HCT116 (cell line): ENCODE measurements around the gene CYB5R3. TPM values are rescaled to one million over a fixed set of nuclear protein-coding genes. Genes with fewer than 3 reads are reported as not detected.

ENCODE experiments used
- ATAC-seq: fragments of 200-7000 bp; cut with Tn5 transposase; 2 replicates; pipeline ENCODE4 v1.9.1; 2020; ENCODE audit warnings: mild to moderate bottlenecking, moderate library complexity
- BruUV-seq: library from RNA; stranded (reverse); fragments of 400-500 nt; replicated peaks from 2 replicates; lab custom pipeline; 2021; lab: Mats Ljungman, UMichigan
- CTCF ChIA-PET: fragments of 300-600 bp; sonication (Branson Sonifier 250); formaldehyde crosslinking; loops from one replicate; lab custom pipeline; 2021; ENCODE audit warnings: antibody characterized with exemption; lab: Charles Lee
- POLR2A ChIA-PET: fragments of 300-600, 350-600 bp; sonication (Branson Sonifier 250); formaldehyde crosslinking; loops from one replicate; lab custom pipeline; 2021; ENCODE audit warnings: antibody characterized with exemption; lab: Charles Lee
- RAD21 ChIA-PET, 2 experiments: fragments of 300-600 bp; sonication (Branson Sonifier 250); formaldehyde crosslinking; loops; one replicate each; lab custom pipeline; 2023; ENCODE audit warnings: low total read pairs in 2 of 2; ENCODE audit not compliant: uncharacterized antibody in 2 of 2, unreplicated experiment in 2 of 2, low non-redundant PET in 1 of 2; lab: Charles Lee
- DNase-seq: peaks from one replicate; pipeline ENCODE4 v3.0.0-alpha.2; 2010; ENCODE audit warnings: low read depth, low spot score
- H2AFZ ChIP-seq: fragments of 200-600 bp; shearing (Covaris generic), sonication (generic); 2 replicates; pipeline ENCODE4 v1.6.1; 2017; ENCODE audit warnings: low read depth, mixed run types, mixed read lengths, antibody characterized with exemption, low read length; ENCODE audit not compliant: poor library complexity, severe bottlenecking
- H3K27ac ChIP-seq: 2 replicates; pipeline ENCODE4 v1.5.1; 2012; ENCODE audit warnings: low read depth, low read length
- H3K27me3 ChIP-seq: fragments of 200-600 bp; sonication (generic); 2 replicates; pipeline ENCODE4 v1.6.1; 2016; ENCODE audit warnings: mixed run types, low read length, mixed read lengths; ENCODE audit not compliant: insufficient read depth
- H3K36me3 ChIP-seq, 2 experiments: fragments of 200-500 bp in 1 of 2; fragments of 200-600 bp in 1 of 2; sonication (Bioruptor generic) in 1 of 2; sonication (generic) in 1 of 2; 2 replicates each; pipeline versions ENCODE4 v1.5.1 to v1.6.1; 2014 to 2016; ENCODE audit warnings: low read length in 2 of 2, inconsistent platforms in 1 of 2, mixed read lengths in 1 of 2, mixed run types in 1 of 2; ENCODE audit not compliant: insufficient read depth in 2 of 2, control insufficient read depth in 1 of 2
- H3K4me1 ChIP-seq, 2 experiments: fragments of 200-600 bp in 1 of 2; sonication (generic) in 1 of 2; 2 replicates each; pipeline versions ENCODE4 v1.5.1 to v1.6.1; 2012 to 2017; ENCODE audit warnings: low read length in 2 of 2, inconsistent platforms in 1 of 2, mild to moderate bottlenecking in 1 of 2, mixed read lengths in 1 of 2, mixed run types in 1 of 2, moderate library complexity in 1 of 2; ENCODE audit not compliant: insufficient read depth in 2 of 2, control insufficient read depth in 1 of 2
- H3K4me2 ChIP-seq: fragments of 200-600 bp; sonication (generic); 2 replicates; pipeline ENCODE4 v1.6.1; 2017; ENCODE audit warnings: mixed run types, low read length, mixed read lengths
- H3K4me3 ChIP-seq, 2 experiments: fragments of 200-600 bp in 1 of 2; sonication (generic) in 1 of 2; replicated peaks in 1 of 2; 2 replicates each; pipeline ENCODE4 v1.5.1; 2011 to 2016; ENCODE audit warnings: low read length in 2 of 2, control low read depth in 1 of 2, low read depth in 1 of 2, mild to moderate bottlenecking in 1 of 2, mixed read lengths in 1 of 2, mixed run types in 1 of 2
- H3K79me2 ChIP-seq: fragments of 200-600 bp; sonication (generic); 2 replicates; pipeline ENCODE4 v1.6.1; 2017; ENCODE audit warnings: mild to moderate bottlenecking, mixed run types, low read length, moderate library complexity, mixed read lengths; ENCODE audit not compliant: insufficient read depth
- H3K9ac ChIP-seq: fragments of 200-600 bp; sonication (generic); 2 replicates; pipeline ENCODE4 v1.6.1; 2016; ENCODE audit warnings: low read length, mixed read lengths
- H3K9me2 ChIP-seq: fragments of 200-600 bp; sonication (generic), shearing (Covaris generic); 2 replicates; pipeline ENCODE4 v1.6.1; 2017; ENCODE audit warnings: mixed run types, mild to moderate bottlenecking, moderate library complexity; ENCODE audit not compliant: insufficient read depth
- H3K9me3 ChIP-seq, 2 experiments: fragments of 200-500 bp in 1 of 2; fragments of 200-600 bp in 1 of 2; sonication (Bioruptor generic) in 1 of 2; sonication (generic) in 1 of 2; 2 replicates each; pipeline ENCODE4 v1.6.1; 2014 to 2017; ENCODE audit warnings: low read length in 2 of 2, mixed read lengths in 2 of 2, inconsistent platforms in 1 of 2, low read depth in 1 of 2, mild to moderate bottlenecking in 1 of 2, mixed run types in 1 of 2, moderate library complexity in 1 of 2; ENCODE audit not compliant: control insufficient read depth in 1 of 2, insufficient read depth in 1 of 2
- H4K20me1 ChIP-seq: fragments of 200-600 bp; sonication (generic), shearing (Covaris generic); 2 replicates; pipeline ENCODE4 v1.6.1; 2017; ENCODE audit warnings: mixed run types, mild to moderate bottlenecking, moderate library complexity; ENCODE audit not compliant: insufficient read depth
- CTCF ChIP-seq, 3 experiments: fragments of 200-600 bp in 1 of 3; sonication (generic) in 1 of 3; IDR thresholded peaks in 2 of 3; conservative IDR thresholded peaks in 1 of 3; 2 replicates each; pipeline ENCODE4 v1.5.1; 2012 to 2017; ENCODE audit warnings: low read depth in 2 of 3, low read length in 2 of 3, antibody characterized with exemption in 1 of 3, borderline replicate concordance in 1 of 3, control low read depth in 1 of 3, mild to moderate bottlenecking in 1 of 3, mixed read lengths in 1 of 3, mixed run types in 1 of 3, moderate library complexity in 1 of 3; ENCODE audit not compliant: insufficient read depth in 1 of 3
- EGR1 ChIP-seq: IDR thresholded peaks from 2 replicates; pipeline ENCODE4 v1.6.1; 2012; ENCODE audit warnings: low read depth
- SIN3A ChIP-seq: IDR thresholded peaks from 2 replicates; pipeline ENCODE4 v1.6.1; 2012; ENCODE audit warnings: low read depth
- SP1 ChIP-seq: IDR thresholded peaks from 2 replicates; pipeline ENCODE4 v1.6.1; 2012; ENCODE audit warnings: low read depth
- ZFX ChIP-seq: fragments of 450-650 bp; IDR thresholded peaks from 2 replicates; pipeline ENCODE4 v1.6.1; 2017
- ZNF274 ChIP-seq: fragments of 200-500 bp; sonication (Bioruptor generic); IDR thresholded peaks from 2 replicates; pipeline ENCODE4 v1.6.1; 2014; ENCODE audit warnings: mild to moderate bottlenecking, low read depth, low read length, inconsistent platforms
- intact Hi-C: fragments of 100-400 bp; cut with micrococcal nuclease; formaldehyde crosslinking; loops from 2 replicates; pipeline ENCODE4 v1.10.0; 2022
- total RNA-seq: library from RNA; stranded (reverse); gene quantifications from one replicate; pipeline ENCODE4 v1.2.1, GENCODE V29; 2021; ENCODE audit not compliant: unreplicated experiment
- TF ChIP-seq, protein P1 (sequence below): IDR thresholded peaks from 2 replicates; pipeline ENCODE4 v1.6.1; 2012

CYB5R3 gene
- total RNA-seq, 1 experiment from 2014 or later = 127 TPM

DNA sequence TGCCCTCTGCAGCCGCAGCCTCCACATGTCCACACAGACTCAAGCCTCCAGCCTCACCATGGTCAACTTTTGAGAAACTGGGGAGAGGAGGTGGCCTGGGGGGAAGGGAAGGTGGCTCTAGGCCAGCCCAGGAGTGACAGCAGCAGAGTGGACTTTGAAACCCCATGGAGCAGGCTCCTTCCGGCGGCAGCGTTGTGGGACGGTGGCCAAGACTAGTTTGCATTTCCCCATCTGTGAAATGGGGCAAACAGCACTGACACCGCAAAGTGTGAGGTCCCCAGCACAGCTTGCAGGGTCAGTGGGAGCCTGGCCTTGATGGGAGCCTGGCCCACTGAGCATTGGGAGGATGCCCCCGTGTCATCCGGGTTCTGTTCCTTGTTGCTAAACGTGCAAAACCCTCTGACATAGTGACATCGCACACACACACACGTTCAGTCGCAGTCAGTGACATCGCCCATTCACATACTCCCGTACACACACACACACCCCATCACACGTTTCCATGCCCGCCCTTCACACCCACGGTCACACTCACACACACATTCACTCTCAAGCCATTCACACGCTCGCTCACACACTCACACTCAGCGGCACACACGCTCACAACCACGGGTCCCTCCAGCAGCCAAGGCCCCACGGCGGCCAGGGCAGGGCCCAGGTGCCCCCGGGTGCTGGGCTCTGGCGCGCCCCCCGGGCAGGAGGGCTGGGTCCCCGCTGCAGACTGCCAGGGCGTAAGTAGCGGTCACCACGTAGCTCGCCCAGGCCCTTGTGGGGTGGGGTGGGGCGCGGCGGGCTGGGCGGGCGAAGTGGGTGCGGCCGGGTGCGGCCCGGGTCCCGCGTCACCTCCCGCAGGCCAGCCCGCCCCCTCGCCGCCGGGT is 585 bp downstream of the CYB5R3 start:
- Histone ChIP-seq H3K27me3 (no peaks in the 10 kb centered on the region), H3K4me2 (peak overlapping the region; percentile 98), H3K4me3 (peak overlapping the region; percentile 98 to 100), H2AFZ (no peak overlapping the region), H3K4me1 (peaks cover 5 to 27% of the 10 kb centered on the region in 2 experiments; a peak in 3 of 4 replicates), H3K9me3 (no peaks in the 10 kb centered on the region), H3K9me2 (no peaks in the 10 kb centered on the region), H3K27ac (peak overlapping the region; percentile 76; the same call in 1 of the 2 replicates), H3K36me3 (no peaks in the 10 kb centered on the region), H4K20me1 (no peaks in the 10 kb centered on the region), H3K9ac (peak overlapping the region; percentile 99), H3K79me2 (peaks cover 53% of the 10 kb centered on the region)
- ChIA-PET RAD21 (interaction anchor here in 1 of 2 experiments (0.6 kb wide), 1 partner anchor 442 kb away, joined by 3 read pairs; no protein-coding TSS in a partner anchor), CTCF (interaction anchor here (1.4 kb wide), 1 partner anchor 28 kb away, joined by 3 read pairs; no protein-coding TSS in a partner anchor), POLR2A (interaction anchor here (0.6 to 2.6 kb wide), 5 partner anchors 10 to 564 kb away, joined by 3 to 17 read pairs (median 3); no protein-coding TSS in a partner anchor)
- BruUV-seq = TSS peak; percentile 82
- intact Hi-C loops = no loop called here
- ATAC-seq = peak; percentile 79
- no peak for DNase-seq
- TF ChIP-seq, protein P1, sequence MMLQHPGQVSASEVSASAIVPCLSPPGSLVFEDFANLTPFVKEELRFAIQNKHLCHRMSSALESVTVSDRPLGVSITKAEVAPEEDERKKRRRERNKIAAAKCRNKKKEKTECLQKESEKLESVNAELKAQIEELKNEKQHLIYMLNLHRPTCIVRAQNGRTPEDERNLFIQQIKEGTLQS = no peak
- TF ChIP-seq ZFX (no peak), SIN3A (peak; percentile 15; the same call in 1 of the 2 replicates), EGR1 (no peak)

DNA sequence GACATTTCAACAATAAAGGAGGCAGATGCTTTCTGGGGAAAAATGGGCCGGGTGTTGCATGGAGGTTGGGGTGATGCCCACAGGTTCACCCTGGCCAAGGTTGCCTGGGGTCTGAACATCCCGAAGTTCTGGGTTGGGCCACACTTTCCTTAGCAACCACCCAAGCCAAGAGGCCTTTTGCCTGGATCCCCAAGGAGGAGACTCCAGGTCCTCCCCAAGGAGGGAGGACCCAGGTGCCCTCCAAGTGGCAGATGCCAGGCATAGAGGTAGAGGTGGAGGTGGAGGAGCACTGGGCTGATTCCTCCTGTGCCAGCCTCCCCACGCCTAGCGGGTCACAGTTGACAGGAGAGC is 1.2 kb downstream of the CYB5R3 start:
- H3K4me1 ChIP-seq = peaks cover 5 to 27% of the 10 kb centered on the region in 2 experiments; a peak in 3 of 4 replicates
- peak overlapping the region; percentile 98 to 100 for H3K4me3 ChIP-seq
- no peak overlapping the region for H3K27ac ChIP-seq
- H3K79me2 ChIP-seq = peaks cover 58% of the 10 kb centered on the region
- CTCF ChIA-PET = no interaction called here
- no TSS peak for BruUV-seq
- DNase-seq (no peak), ATAC-seq (no peak)
- intact Hi-C loops = no loop called here
- H3K9ac ChIP-seq = peak overlapping the region; percentile 99
- H2AFZ ChIP-seq = no peak overlapping the region
- TF ChIP-seq CTCF (IDR thresholded peaks at IDR 0.05 in 2 of 3, conservative IDR thresholded peaks at IDR 0.05 in 1 of 3; ENCODE audit: borderline replicate concordance in 1 of 3, insufficient read depth in 1 of 3, low read depth in 2 of 3, low read length in 2 of 3) (no peak), SP1 (no peak), ZNF274 (no peak)
- no peaks in the 10 kb centered on the region for H3K27me3 ChIP-seq
- no peaks in the 10 kb centered on the region for H3K9me3 ChIP-seq
- RAD21 ChIA-PET = no interaction called here
- no peaks in the 10 kb centered on the region for H3K36me3 ChIP-seq
- POLR2A ChIA-PET = interaction anchor here (1.2 to 1.3 kb wide), 2 partner anchors 33 kb away, joined by 3 to 4 read pairs; partner anchors contain the start of gene POLDIP3
- peak overlapping the region; percentile 98 for H3K4me2 ChIP-seq
- H3K9me2 ChIP-seq = no peaks in the 10 kb centered on the region
- H4K20me1 ChIP-seq = no peaks in the 10 kb centered on the region
